HEK293 (cell line): ENCODE data around the gene AKAP17A.

ENCODE experiments used
- CTCF ChIA-PET: fragments of 350-600 bp; formaldehyde crosslinking; extraction: SDS; loops from one replicate; lab custom pipeline; 2021; ENCODE audit warnings: antibody characterized with exemption; lab: Yijun Ruan, JAX
- POLR2A ChIA-PET: fragments of 300-600 bp; formaldehyde crosslinking; extraction: SDS; loops from one replicate; lab custom pipeline; 2020; ENCODE audit warnings: antibody characterized with exemption, inconsistent platforms; lab: Yijun Ruan, JAX
- H3K27ac ChIP-seq: fragments of 200-500 bp; sonication (Bioruptor generic); 2 replicates; pipeline ENCODE4 v1.5.1; 2014; ENCODE audit warnings: low read depth, low read length, control low read depth, inconsistent platforms; ENCODE audit errors: extremely low read depth
- H3K36me3 ChIP-seq, 2 experiments: fragments of 200-500 bp in 1 of 2; sonication (Bioruptor generic) in 1 of 2; 1 replicate in 1 of 2; 2 replicates in 1 of 2; pipeline ENCODE4 v1.5.1; 2014 to 2017; ENCODE audit warnings: inconsistent platforms in 2 of 2, low read length in 2 of 2; ENCODE audit not compliant: control insufficient read depth in 2 of 2, insufficient read depth in 1 of 2
- H3K4me1 ChIP-seq: fragments of 200-500 bp; sonication (Bioruptor generic); 2 replicates; pipeline ENCODE4 v1.5.1; 2014; ENCODE audit warnings: mild to moderate bottlenecking, low read length, inconsistent platforms; ENCODE audit not compliant: control insufficient read depth, insufficient read depth
- H3K4me3 ChIP-seq: 2 replicates; pipeline ENCODE4 v1.5.1; 2011; ENCODE audit warnings: low read depth, mild to moderate bottlenecking, control low read depth, low read length, moderate library complexity
- H3K9me3 ChIP-seq: fragments of 200-500 bp; sonication (Bioruptor generic); 2 replicates; pipeline ENCODE4 v1.5.1; 2014; ENCODE audit warnings: low read depth, low read length, inconsistent platforms; ENCODE audit not compliant: control insufficient read depth, insufficient read depth
- BCL11A ChIP-seq: fragments of 450-650 bp; formaldehyde crosslinking; IDR thresholded peaks from 2 replicates; pipeline ENCODE4 v1.5.1; 2016; ENCODE audit warnings: low read depth, missing biosample characterization, missing genetic modification characterization
- BCL11B ChIP-seq: fragments of 450-650 bp; formaldehyde crosslinking; IDR thresholded peaks from 2 replicates; pipeline ENCODE4 v1.5.1; 2016; ENCODE audit warnings: low read depth, missing biosample characterization, missing genetic modification characterization
- GFI1B ChIP-seq: fragments of 450-650 bp; formaldehyde crosslinking; IDR thresholded peaks from 2 replicates; pipeline ENCODE4 v1.5.1; 2016; ENCODE audit warnings: missing biosample characterization, missing genetic modification characterization
- PRDM1 ChIP-seq: fragments of 450-650 bp; formaldehyde crosslinking; IDR thresholded peaks from 2 replicates; pipeline ENCODE4; 2016; ENCODE audit warnings: missing biosample characterization, missing genetic modification characterization
- SALL2 ChIP-seq: fragments of 450-650 bp; formaldehyde crosslinking; IDR thresholded peaks from 2 replicates; pipeline ENCODE4 v1.5.0; 2017; ENCODE audit warnings: missing biosample characterization, mild to moderate bottlenecking, missing genetic modification characterization, borderline replicate concordance
- SCRT2 ChIP-seq: fragments of 450-650 bp; formaldehyde crosslinking; IDR thresholded peaks from 2 replicates; pipeline ENCODE4 v1.5.1; 2016; ENCODE audit warnings: missing biosample characterization, missing genetic modification characterization
- ZNF10 ChIP-seq: fragments of 450-650 bp; formaldehyde crosslinking; IDR thresholded peaks from 2 replicates; pipeline ENCODE4 v1.5.1; 2017; ENCODE audit warnings: missing biosample characterization, missing genetic modification characterization
- ZNF140 ChIP-seq: fragments of 450-650 bp; formaldehyde crosslinking; IDR thresholded peaks from 2 replicates; pipeline ENCODE4 v1.5.1; 2016; ENCODE audit warnings: missing biosample characterization, missing genetic modification characterization
- ZNF24 ChIP-seq: fragments of 450-650 bp; formaldehyde crosslinking; IDR thresholded peaks from 2 replicates; pipeline ENCODE4 v1.5.1; 2016; ENCODE audit warnings: missing biosample characterization, missing genetic modification characterization
- ZNF266 ChIP-seq: fragments of 450-650 bp; formaldehyde crosslinking; IDR thresholded peaks from 2 replicates; pipeline ENCODE4 v1.5.1; 2016; ENCODE audit warnings: missing biosample characterization, missing genetic modification characterization, low read depth
- ZNF404 ChIP-seq: fragments of 450-650 bp; formaldehyde crosslinking; IDR thresholded peaks from 2 replicates; pipeline ENCODE4 v1.5.1; 2017; ENCODE audit warnings: missing biosample characterization, missing genetic modification characterization
- ZNF473 ChIP-seq: fragments of 450-650 bp; formaldehyde crosslinking; IDR thresholded peaks from 2 replicates; pipeline ENCODE4 v1.5.1; 2017; ENCODE audit warnings: missing biosample characterization, missing genetic modification characterization
- ZNF510 ChIP-seq: fragments of 450-650 bp; formaldehyde crosslinking; IDR thresholded peaks from 2 replicates; pipeline ENCODE4 v1.5.1; 2018; ENCODE audit warnings: mild to moderate bottlenecking, missing genetic modification characterization, missing biosample characterization; ENCODE audit not compliant: insufficient replicate concordance
- ZNF529 ChIP-seq: fragments of 450-650 bp; formaldehyde crosslinking; IDR thresholded peaks from 2 replicates; pipeline ENCODE4 v1.5.1; 2017; ENCODE audit warnings: missing genetic modification characterization, missing biosample characterization; ENCODE audit not compliant: insufficient replicate concordance
- ZNF530 ChIP-seq: fragments of 450-650 bp; formaldehyde crosslinking; IDR thresholded peaks from 2 replicates; pipeline ENCODE4 v1.5.1; 2016; ENCODE audit warnings: low read depth, missing biosample characterization, missing genetic modification characterization
- ZNF560 ChIP-seq: fragments of 450-650 bp; formaldehyde crosslinking; IDR thresholded peaks from 2 replicates; pipeline ENCODE4 v1.5.1; 2017; ENCODE audit warnings: missing biosample characterization, missing genetic modification characterization, borderline replicate concordance
- ZNF658 ChIP-seq: fragments of 450-650 bp; formaldehyde crosslinking; IDR thresholded peaks from 2 replicates; pipeline ENCODE4; 2016; ENCODE audit warnings: missing biosample characterization, missing genetic modification characterization
- ZNF747 ChIP-seq: fragments of 450-650 bp; formaldehyde crosslinking; IDR thresholded peaks from 2 replicates; pipeline ENCODE4 v1.5.1; 2016; ENCODE audit warnings: missing biosample characterization, missing genetic modification characterization
- ZXDB ChIP-seq: fragments of 450-650 bp; formaldehyde crosslinking; IDR thresholded peaks from 2 replicates; pipeline ENCODE4 v1.5.1; 2016; ENCODE audit warnings: missing biosample characterization, missing genetic modification characterization
- TF ChIP-seq, protein P1 (sequence below): fragments of 450-650 bp; formaldehyde crosslinking; IDR thresholded peaks from 2 replicates; pipeline ENCODE4 v1.5.1; 2016; ENCODE audit warnings: missing biosample characterization, missing genetic modification characterization
- TF ChIP-seq, protein P2 (sequence below): fragments of 450-650 bp; formaldehyde crosslinking; IDR thresholded peaks from 2 replicates; pipeline ENCODE4 v1.5.1; 2016; ENCODE audit warnings: missing biosample characterization, missing genetic modification characterization

The AKAP17A gene

GRCh38 chrX:1600406-1601050 is 9.1 kb downstream of the AKAP17A start (continued):
- no peak for TF ChIP-seq PRDM1

DNA sequence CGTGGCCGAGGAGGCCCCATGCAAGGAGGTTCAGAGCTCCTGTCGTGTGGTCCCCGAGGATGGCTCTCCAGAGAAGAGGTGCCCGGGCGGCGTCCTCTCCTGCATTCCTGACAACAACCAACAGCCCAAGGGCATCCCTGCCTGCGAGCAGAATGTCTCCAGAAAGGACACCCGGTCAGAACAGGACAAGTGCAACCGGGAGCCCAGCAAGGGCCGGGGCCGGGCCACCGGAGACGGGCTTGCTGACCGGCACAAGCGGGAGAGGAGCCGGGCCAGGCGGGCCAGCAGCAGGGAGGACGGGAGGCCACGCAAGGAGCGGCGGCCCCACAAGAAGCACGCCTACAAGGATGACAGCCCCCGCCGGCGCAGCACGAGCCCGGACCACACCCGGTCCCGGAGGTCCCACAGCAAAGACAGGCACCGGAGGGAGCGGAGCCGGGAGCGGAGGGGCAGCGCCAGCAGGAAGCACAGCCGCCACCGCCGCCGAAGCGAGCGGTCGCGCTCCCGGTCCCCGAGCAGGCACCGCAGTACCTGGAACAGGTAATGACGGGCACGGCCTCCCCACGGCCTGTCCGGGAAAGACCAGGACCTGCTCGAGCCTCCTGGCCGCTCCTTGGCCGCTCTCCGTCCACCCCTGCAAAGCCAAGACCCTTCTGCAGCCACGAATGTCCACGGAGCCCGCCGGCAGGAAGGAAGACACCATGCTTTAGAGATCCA is 9.8 kb downstream of the AKAP17A start:
- TF ChIP-seq ZNF266 (tag by site-specific recombination), result no peak
- Histone ChIP-seq H3K36me3 (peaks cover 14 to 73% of the 10 kb centered on the region in 2 experiments), H3K4me1 (no peaks in the 10 kb centered on the region), H3K4me3 (no peak overlapping the region), H3K9me3 (no peaks in the 10 kb centered on the region), H3K27ac (no peak overlapping the region)
- ChIA-PET CTCF (no interaction called here), POLR2A (no interaction called here)

- ChIA-PET POLR2A (no interaction called here), CTCF (no interaction called here)
- TF ChIP-seq, protein P1, sequence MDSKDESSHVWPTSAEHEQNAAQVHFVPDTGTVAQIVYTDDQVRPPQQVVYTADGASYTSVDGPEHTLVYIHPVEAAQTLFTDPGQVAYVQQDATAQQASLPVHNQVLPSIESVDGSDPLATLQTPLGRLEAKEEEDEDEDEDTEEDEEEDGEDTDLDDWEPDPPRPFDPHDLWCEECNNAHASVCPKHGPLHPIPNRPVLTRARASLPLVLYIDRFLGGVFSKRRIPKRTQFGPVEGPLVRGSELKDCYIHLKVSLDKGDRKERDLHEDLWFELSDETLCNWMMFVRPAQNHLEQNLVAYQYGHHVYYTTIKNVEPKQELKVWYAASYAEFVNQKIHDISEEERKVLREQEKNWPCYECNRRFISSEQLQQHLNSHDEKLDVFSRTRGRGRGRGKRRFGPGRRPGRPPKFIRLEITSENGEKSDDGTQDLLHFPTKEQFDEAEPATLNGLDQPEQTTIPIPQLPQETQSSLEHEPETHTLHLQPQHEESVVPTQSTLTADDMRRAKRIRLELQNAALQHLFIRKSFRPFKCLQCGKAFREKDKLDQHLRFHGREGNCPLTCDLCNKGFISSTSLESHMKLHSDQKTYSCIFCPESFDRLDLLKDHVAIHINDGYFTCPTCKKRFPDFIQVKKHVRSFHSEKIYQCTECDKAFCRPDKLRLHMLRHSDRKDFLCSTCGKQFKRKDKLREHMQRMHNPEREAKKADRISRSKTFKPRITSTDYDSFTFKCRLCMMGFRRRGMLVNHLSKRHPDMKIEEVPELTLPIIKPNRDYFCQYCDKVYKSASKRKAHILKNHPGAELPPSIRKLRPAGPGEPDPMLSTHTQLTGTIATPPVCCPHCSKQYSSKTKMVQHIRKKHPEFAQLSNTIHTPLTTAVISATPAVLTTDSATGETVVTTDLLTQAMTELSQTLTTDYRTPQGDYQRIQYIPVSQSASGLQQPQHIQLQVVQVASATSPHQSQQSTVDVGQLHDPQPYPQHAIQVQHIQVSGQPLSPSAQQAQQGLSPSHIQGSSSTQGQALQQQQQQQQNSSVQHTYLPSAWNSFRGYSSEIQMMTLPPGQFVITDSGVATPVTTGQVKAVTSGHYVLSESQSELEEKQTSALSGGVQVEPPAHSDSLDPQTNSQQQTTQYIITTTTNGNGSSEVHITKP, result no peak
- no peak for TF ChIP-seq ZNF510 (tag by site-specific recombination)
- no peak for TF ChIP-seq ZNF473
- TF ChIP-seq ZNF24, result no peak
- no peak for TF ChIP-seq BCL11B (tag by site-specific recombination)
- no peak for TF ChIP-seq SALL2 (tag by site-specific recombination)
- TF ChIP-seq ZNF404 (tag by site-specific recombination), result no peak
- TF ChIP-seq ZNF10 (tag by site-specific recombination), result no peak
- TF ChIP-seq ZNF529 (tag by site-specific recombination), result no peak
- no peak for TF ChIP-seq BCL11A (tag by site-specific recombination)
- no peak for TF ChIP-seq ZNF658 (tag by site-specific recombination)
- TF ChIP-seq ZXDB (tag by site-specific recombination), result no peak
- TF ChIP-seq SCRT2, result no peak
- no peak for TF ChIP-seq GFI1B (tag by site-specific recombination)
- no peak for TF ChIP-seq ZNF140
- TF ChIP-seq ZNF530 (tag by site-specific recombination), result no peak
- no peak for TF ChIP-seq ZNF560 (tag by site-specific recombination)
- TF ChIP-seq, protein P2, sequence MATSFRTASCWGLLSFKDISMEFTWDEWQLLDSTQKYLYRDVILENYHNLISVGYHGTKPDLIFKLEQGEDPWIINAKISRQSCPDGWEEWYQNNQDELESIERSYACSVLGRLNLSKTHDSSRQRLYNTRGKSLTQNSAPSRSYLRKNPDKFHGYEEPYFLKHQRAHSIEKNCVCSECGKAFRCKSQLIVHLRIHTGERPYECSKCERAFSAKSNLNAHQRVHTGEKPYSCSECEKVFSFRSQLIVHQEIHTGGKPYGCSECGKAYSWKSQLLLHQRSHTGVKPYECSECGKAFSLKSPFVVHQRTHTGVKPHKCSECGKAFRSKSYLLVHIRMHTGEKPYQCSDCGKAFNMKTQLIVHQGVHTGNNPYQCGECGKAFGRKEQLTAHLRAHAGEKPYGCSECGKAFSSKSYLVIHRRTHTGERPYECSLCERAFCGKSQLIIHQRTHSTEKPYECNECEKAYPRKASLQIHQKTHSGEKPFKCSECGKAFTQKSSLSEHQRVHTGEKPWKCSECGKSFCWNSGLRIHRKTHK (tag by site-specific recombination), result no peak
- no peak for TF ChIP-seq ZNF747 (tag by site-specific recombination)
- peaks cover 14 to 70% of the 10 kb centered on the region in 2 experiments for H3K36me3 ChIP-seq
- H3K4me1 ChIP-seq, result no peaks in the 10 kb centered on the region
- H3K4me3 ChIP-seq, result no peak overlapping the region
- H3K9me3 ChIP-seq, result no peaks in the 10 kb centered on the region
- H3K27ac ChIP-seq, result no peak overlapping the region
These were observed 10.3 kb downstream of the AKAP17A start for GRCh38 chrX:1601768-1602085.
